ENCODE results near the gene KRTAP5-9.
A peak's percentile ranks its signal among the peaks of the same experiment; 100 is the strongest.
"Not testable (repeated sequence)": the region's sequence is repeated elsewhere in the genome, so short reads cannot be mapped to it uniquely, and the experiment has no call there.

KRTAP5-9 gene

GRCh38 chr11:71572811-71573210, 24.6 kb downstream of the KRTAP5-9 start:
- no peak overlapping the region for H3K27ac ChIP-seq
- TF ChIP-seq ZFX (IDR thresholded peaks at IDR 0.05; ENCODE audit: borderline replicate concordance) = no peak
- TF ChIP-seq CTCF (IDR thresholded peaks at IDR 0.05) = no peak

- TF ChIP-seq CTCF (IDR thresholded peaks at IDR 0.05) (no peak), ZFX (IDR thresholded peaks at IDR 0.05; ENCODE audit: borderline replicate concordance) (no peak)
Observed at GRCh38 chr11:71574418-71574817, 26.2 kb downstream of the KRTAP5-9 start.

GRCh38 chr11:71575723-71576424, 27.7 kb downstream of the KRTAP5-9 start:
- TF ChIP-seq ZFX (IDR thresholded peaks at IDR 0.05; ENCODE audit: borderline replicate concordance) = no peak
- TF ChIP-seq CTCF (IDR thresholded peaks at IDR 0.05) = no peak
- H3K27ac ChIP-seq = no peak overlapping the region

More at GRCh38 chr11:71574418-71574817, 26.2 kb downstream of the KRTAP5-9 start:
- H3K27ac ChIP-seq = no peak overlapping the region

- not testable (repeated sequence) for H3K27ac ChIP-seq
Observed at GRCh38 chr11:71576688-71577465, 28.7 kb downstream of the KRTAP5-9 start.

GRCh38 chr11:71577469-71578004, 29.3 kb downstream of the KRTAP5-9 start:
- no peak for TF ChIP-seq CTCF (IDR thresholded peaks at IDR 0.05)
- TF ChIP-seq ZFX (IDR thresholded peaks at IDR 0.05; ENCODE audit: borderline replicate concordance) = no peak
- no peak overlapping the region for H3K27ac ChIP-seq

GRCh38 chr11:71579513-71579912, 31.3 kb downstream of the KRTAP5-9 start:
- not testable (repeated sequence) for H3K27ac ChIP-seq

- H3K27ac ChIP-seq = no peak overlapping the region
- TF ChIP-seq ZFX (IDR thresholded peaks at IDR 0.05; ENCODE audit: borderline replicate concordance) = no peak
- TF ChIP-seq CTCF (IDR thresholded peaks at IDR 0.05) = peak; percentile 90
Observed at GRCh38 chr11:71580057-71581003, 32.1 kb downstream of the KRTAP5-9 start.

All from 22Rv1 (cell line).